Nucleus accumbens (tissue), 56 donors: ENCODE data around the gene TRPM5.

Source experiments
- DNase-seq, 56 donors: peaks; one replicate each; lab custom pipeline; 2025; lab: John Stamatoyannopoulos, UW

The TRPM5 gene

DNA sequence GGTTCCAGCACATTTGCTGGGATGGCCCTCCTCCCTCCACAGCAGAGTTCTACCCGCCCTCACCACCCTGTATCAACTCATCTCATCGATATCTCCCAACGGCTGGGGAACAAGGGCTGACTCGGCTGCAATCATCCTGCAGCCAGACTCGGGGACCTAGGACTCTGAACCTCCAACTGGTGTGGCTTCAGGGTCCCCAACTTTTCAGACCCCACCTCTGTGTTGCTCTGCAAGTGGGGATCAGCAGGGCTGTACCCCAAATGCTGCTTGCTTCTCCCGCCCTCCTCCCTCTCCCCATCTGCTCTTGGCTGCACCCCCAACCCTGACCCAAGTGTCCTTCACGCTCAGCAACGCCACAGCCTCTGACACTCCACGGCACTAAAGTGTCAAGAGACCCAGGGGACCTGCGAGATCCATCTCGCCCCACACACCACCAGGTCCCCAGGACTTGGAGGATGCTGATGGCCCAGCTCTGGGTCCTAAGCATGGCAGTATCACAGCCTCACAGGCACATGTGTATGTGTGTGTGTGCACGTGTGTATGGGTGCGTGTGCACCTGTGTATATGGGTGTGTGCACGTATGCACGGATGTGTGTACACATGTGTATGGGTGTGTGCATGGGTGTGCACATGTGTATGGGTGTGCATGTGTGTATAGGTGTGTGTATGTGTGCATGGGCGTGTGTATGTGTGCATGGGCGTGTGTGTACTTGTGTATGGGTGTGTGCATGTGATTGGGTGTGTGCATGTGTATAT, 26.9 kb upstream of the TRPM5 start:
- DNase-seq = no peak

DNA sequence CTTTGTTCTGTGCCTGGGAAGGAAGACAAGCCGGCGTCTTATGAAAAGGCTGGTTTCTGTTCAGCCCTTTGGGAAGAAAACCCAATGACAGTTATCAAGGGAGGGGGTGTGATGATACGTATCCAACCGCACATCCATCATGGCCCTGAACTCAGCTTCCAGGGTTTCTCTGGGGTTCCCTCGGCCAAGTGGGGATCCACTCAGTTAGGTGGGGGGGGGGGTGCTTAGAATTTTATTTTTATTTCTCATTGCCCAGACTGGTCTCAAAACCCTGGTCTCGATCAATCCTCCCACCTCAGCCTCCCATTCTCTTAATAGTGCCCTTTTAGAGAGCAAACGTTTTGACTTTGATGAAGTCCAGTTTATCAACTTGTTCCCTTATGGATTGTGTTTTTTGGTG, 26.2 kb upstream of the TRPM5 start:
- DNase-seq = no peak

DNA sequence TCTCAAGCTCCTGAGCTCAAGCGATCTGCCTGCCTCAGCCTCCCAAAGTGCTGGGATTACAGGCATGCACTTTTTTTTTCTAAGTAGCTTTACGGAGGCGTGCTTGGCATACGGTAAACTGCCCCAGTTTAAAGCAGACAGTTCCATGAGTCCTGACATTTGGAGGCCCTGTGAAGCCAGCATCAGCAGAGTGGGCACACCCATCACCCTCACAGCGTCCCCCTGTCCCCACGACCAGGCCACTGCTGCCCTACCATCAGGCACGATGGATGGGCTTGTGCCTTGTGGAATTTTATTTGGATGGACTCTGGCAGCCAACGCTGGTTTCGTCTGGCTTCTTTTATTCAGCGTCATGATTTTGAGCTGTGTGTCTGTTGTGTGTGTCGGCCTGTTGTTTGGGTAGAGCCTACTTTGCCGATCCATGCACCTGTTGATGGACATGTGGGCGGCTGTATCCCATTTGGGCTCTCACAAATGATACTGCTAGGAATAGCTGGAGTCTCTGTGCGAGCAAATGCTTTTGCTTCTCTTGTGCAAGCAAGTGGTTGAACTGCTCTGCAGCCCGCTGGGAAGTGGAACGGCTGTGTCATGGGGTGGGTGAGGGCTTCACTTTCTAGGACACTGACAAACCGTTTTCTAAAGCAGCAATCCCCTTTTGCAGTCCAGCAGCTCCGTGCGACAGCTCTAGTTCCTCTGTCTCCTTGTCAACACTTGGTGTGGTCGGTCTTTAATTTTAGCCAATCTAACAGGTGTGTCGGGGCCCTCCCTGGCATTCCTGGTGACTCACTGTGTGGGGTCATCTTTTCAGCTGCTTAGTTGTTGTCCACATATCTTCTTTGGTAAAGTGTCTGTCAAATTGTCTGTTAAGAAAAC, 24.3 kb upstream of the TRPM5 start:
- DNase-seq = no peak

DNA sequence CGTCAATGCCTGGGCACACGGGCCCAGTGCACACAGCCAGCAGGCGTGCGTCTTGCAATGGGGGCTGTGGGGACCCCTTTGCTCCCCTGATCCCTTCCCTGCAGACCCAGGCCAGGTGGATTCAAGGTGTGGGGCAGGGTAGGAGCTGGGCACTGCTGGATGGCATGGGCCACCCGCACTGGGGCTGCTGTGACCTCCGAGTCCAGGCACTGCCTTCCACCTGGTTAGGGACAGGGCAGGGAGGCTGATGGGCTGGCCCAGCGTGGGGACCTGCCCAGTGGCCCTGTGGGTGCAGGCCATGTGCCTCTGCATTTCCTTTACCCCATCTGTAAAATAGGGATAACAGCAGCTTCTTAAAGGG, 23.4 kb upstream of the TRPM5 start:
- DNase-seq = no peak

DNA sequence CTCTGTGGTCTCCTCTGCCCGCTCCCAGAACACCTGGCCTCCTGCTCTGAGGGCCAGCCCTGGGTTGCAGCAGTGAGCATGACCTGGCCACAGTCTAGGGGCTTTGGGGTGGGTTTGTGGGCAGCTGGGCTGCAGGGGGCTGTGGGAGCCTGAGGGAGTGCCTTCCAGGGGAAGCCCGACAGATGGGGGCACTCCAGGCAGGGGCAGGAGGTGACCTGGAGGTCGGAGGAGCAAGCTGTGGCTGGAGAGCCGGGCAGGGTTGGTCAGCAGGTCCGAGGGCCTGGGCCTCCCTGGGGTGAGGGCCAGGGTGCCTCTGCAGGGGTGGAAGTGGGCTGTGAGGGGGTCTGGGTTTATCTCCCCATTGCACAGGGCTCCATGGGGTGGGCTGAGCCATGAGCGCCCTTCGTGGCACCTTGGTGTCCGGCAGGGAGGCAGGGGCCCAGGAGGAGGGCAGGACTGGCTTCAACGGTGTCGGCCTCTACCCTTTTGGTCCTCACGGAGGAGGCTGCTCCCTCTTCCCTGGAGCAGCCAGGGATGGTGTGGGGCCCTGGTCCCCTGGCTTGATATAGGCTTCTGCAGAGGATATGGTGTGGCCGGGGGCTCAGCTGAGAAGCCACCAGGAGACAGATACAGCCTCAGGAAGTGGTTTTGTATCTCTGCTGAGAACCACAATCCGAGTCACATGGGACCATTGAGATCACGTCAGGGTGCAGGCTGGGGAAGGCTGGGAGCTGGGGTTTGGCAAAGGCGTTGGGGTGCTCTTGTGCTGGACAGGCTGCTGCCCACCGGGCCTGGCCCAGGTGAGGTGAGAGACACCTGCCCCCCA, 22.8 kb upstream of the TRPM5 start:
- DNase-seq = no peak

DNA sequence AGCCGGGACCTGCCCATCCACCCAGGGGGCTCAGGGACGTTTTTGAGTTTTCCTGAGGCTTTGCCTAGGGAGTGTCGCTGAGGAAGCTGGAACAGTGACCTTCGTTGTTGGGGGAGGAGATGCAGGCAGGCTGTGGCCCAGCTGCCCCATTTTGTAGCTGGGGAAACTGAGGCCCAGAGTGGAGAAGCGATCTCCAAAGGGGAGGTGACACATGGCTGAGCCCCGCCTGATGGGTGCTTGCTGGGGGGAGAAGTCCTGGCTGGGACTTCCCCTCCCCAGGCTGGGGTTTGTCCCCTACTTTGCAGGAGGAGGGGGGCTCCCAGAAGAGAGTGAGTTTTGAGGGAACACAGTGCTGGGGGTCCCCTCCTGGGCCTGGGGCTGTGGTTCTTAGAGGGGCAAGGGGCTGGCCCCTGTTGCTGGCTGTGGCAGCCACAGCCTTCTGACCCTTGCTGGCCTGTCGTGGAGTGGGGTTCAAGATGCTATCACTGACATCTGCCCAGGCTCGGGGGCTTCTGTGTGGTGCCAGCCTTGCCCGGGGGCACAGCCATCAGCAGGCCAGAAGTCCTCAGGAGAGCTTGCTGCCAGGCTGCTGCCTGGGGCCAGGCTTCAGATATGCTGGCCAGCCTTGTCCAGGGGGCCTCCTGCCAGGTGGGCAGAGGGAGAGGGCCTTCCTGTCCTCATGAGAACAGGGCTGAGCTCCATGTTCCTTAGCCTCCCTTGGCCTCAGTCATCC, 21.9 kb upstream of the TRPM5 start:
- DNase-seq = no peak

DNA sequence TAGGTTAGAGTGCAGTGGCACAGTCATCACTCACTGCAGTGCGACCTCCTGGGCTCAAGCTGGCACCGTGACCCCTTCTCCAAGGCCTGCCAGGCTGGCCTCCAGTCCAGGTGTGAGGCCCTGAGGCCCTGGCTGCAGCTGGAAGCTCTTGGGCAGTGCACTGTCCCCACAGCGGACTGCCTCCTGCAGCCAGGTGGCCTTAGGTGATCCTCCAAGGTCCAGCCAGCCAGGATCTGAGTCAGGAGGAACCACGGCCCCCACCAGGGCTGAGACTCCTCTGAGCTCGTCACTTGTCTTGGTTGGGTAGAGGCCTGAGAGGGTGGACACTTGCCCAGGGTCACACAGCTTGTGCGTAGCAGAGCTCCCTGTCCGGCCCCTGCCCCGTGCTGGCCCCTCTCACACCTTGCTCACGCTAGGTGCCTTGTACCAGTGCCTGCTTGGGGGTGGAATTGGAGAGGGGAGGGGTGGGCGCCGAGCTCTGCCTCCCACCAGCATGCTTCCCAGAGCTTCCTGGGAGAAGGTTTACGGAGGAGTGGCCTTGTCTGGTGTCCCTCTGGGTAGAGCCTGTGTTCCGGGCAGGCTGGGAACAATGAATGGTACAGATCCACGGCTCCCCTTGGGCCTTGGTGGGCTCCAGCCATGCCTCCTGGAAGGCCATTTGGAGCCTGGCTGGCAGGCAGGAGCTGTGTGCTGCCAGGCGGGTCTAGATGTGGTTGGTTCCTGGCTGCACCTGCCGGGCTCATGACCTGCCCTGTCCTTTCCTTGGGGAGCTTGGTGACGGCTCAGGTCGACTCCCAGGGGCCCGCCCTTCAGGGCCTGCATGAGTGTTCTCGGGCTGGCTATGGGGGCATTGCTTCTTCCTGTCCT, 21.1 kb upstream of the TRPM5 start:
- no peak for DNase-seq

DNA sequence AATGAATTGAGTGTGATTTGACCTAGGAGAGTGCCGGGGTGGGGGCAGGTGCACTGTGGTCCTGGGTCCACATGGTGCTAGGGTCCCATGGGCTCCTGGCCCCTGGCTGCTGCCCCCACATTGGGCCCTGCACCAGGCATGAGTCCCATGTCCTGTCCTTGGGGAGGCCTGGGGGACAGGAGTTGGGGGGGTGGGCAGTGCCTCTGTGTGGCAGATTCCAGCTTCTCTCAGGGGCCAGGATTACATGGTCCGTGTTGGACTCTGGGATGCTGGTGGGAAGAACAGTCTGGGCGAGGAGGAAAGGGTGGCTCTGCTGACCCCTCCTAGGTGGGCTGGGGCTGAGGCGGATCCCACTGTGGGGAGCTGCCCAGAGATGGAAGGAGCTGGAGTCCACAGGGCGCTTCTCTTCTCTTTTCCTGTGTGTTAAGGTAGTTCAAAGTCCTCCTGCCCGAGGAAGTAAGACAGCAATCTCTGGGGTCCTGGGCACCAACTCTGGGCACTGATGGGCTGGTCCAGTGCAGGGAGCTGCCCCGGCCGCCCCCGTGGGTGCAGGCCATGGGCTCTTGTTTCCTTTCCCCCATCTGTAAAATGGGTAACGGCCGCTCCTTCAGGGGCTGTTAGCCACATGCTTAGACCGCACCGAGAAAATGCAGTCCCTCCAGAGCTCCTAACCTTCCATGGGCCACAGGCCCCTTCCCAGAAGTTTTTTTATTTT, 20.3 kb upstream of the TRPM5 start:
- DNase-seq = no peak

DNA sequence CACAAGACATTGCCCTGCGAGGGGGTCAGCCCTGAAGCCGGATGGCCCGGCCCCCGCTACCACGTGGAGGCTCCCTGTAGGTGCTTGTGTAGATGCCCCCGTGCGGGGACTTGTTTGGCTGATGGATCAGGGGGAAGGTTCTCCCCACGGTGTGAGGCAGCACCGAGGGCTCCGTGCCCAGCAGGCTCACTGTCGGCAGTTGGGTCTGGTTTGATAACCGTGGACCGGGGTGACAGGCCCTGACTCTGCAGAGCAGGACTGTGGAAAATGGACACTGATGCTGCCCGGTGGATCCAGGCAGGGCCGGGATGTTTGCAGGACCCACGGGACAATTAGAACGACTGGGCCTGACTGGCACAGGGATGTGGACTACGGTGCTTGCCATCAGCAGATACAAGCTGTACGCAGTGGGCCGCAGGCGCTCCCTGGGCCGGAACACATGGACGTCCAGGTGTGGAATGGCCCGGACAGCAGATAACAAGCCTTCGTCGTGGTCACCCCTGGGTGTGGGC, 19.5 kb upstream of the TRPM5 start:
- DNase-seq = no peak

DNA sequence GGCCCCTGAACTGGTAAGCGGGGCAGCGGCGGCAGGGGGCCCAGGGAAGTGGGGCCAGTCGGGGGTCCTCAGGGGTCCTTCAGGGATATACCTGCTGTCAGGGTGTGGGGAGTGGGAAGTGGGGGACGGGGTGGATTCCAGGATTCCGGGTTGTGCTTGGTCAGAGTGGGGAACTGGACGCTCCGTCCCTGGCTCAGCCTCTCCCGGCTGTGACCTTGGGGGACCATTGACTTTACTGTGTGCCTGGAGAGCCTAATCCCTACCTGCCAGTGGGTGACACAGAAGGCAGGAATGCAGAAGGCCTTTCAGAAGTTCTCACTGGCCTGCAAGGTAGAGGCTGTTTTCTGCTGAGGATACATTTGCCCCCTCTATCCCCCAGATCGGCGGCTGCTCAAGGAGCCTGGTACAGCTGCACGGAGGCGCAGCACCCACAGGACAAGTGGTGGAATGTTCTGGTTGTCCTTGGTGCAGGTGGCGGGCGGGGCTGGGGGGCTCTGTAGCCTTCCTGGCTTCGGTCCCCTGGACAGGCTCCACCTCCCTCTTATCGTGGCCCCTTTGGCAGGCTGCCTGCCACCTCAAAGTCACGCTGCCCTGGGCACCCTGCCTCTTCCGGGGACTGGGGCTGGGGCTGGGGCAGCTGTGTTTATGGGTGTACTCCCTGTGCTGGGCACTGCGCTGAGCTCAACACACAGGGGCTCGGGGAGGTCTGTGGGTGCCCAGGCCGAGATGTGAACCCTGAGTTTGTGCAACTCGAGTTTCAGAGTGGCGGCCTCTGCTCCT, 18.9 kb upstream of the TRPM5 start:
- DNase-seq = no peak

DNA sequence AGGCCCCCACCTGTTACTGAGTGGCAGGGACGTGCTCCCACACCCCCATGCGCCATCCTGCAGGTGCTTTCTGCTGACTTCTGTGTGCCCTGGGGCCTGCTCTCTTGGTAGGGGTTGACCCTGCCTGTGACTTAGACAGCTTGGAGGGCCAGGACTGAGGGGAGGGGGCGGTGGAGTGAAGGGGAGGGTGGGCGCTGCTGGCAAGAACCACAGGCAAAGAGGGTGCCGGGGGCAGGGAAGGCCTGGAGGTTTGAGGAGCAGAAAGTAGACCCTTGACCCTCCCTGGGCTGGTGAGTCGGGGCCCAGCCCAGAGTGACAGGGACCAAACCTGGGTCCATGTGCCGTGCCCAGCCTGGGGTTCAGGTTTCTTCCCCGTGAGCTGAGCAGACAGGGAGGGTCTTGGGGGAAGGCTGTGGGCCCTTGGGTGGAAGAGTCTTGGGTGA, 18.2 kb upstream of the TRPM5 start:
- DNase-seq = no peak

DNA sequence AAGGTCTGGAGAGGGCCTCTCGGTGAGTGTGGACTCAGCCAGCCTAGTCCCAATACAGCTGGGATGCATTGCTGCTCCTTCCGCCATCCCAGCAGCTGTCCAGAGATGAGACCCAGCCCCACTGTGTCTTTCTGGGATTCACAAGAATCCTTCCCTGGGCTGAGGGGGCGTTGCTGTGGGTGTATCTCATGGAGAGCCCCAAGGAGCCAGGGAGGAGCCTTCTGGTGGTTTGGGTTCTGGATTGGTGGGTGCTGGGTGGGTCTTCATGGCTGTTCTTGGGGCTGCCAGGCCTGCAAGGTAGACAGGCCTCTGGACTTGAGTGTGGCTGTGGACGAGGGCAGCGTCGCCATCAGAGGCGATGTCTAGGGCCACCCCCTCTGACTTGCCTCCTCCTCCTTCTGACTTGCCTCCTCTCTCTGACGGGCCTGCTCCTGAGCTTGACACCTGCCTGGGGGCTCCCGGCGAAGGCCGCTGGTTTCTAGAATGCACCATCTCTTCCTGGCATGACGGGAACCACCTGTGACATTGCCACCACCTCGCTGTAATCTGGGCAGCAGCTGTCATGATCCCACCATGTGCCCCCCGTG, 17.7 kb upstream of the TRPM5 start:
- DNase-seq = no peak

DNA sequence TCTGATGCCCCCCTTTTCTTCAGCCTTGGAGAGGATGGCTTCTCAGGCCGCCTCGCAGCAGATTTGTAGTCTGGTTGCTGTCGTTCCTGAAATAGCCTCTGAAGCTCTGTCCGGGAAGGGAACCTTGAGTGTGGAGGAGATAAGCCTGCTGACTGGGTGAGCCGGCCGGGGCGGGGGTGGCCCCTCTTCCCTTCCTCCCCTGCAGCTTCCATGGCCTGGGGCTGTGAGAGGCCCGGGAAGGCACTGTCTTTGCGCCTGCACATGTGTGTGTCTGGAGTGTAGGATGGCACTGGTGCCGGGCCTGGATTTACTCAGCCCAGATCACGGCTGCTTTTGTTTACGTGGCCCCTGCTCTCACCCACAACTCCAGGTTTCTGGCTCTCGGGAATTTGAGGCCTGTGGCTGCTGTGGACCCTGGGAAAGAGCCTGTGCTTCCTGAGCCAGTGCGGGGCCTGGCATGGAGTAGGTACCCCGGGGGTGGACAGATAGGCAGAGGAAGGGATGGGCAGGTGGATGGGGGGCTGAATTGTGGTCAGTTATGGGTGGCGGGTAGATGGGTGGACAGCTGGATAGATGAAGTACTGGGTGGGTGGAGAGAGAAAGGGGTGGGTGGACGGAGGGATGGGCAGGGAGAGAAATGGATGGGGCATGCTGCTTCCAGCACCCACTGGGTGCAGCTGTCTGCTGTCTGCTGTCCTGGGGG, 17.1 kb upstream of the TRPM5 start:
- DNase-seq = no peak

DNA sequence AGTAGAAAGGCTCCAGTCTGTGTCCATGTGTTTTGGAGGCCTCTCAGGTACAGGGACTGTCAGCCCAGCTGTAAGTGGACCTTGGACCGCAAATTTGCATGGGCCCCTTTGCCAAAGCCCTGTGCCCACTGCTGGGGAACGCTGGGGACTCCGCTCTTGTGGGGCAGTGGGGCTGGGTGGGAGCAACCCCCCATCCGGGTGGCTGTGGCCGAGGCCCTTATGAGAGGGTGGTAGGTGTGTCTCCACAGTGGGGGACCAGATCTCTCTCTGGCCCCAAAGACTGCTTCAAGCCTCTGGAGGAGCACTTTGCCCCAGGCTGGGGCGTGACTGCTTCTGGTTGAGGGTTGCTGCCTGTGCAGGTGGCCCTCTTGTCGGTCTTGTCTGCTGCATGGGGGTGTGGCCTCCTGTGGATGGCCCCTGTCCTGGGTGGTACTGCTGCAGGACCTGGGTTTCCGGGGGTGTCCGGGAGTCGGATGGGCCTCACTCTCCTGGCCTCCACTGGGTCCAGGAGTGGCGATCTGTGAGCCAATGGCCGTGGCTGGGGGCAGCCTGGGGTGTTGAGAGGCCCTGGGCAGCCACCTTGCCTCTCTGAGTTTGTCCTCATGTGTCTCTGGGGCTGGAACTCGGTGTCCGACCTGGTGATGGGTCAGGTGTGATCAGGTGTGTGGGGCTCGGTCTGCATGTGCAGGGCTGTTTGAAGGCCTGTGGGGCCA, 16.4 kb upstream of the TRPM5 start:
- DNase-seq = no peak

DNA sequence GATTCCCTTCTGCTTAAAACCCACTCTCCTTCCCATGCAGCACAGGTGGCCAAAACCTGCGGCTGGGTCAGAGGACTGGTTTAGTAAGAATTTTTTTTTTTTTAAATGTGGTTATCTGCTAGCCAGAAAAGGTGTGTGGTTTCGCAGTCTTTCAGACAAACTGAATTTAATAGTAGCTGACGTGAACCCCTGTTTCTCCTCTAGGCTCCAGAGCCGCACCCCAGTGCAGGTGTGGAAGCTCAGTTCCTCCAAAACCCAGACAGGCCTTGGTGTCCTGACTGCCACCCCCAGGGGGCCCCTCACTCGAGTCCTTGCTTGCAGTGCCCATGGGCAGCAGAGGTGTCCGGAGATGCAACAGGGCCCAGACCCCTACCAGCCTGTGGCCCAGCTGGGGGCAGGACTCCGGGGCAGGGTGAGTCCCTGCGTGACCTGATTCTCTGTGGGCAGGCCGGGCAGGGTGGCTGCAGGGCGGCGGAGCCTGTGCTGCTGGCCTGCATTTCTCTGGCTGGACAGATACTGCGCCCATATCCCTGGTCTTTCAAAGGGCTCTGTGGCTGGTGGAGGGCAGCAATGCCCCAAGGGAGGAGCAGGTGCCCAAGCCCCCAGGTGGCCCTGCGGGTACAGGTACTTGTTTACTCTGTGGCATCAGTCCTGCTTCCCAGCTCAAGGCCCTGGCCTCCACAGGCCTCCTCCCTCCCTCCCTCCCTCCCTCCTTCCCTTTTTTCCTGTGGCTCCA, 15.7 kb upstream of the TRPM5 start:
- no peak for DNase-seq
